K562 (cell line): ENCODE data around the gene PRDM16. TPM values are rescaled to one million over a fixed set of nuclear protein-coding genes. Genes with fewer than 3 reads are reported as not detected.

ENCODE experiments used
- ATAC-seq: fragments of 200-7000 bp; cut with Tn5 transposase; 3 replicates; pipeline ENCODE4 v1.9.1; 2020; ENCODE audit warnings: moderate library complexity
- BruUV-seq: library from RNA; stranded (reverse); fragments of 400-500 nt; replicated peaks from 2 replicates; lab custom pipeline; 2021; lab: Mats Ljungman, UMichigan
- CTCF ChIA-PET: fragments of 300-600 bp; formaldehyde crosslinking; extraction: SDS; loops from one replicate; lab custom pipeline; 2021; ENCODE audit warnings: low intra/inter-chr PET ratio; lab: Yijun Ruan, JAX
- POLR2A ChIA-PET: fragments of 300-600, 350-650 bp; sonication (Branson Sonifier 250); formaldehyde crosslinking; extraction: SDS; loops from one replicate; lab custom pipeline; 2021; ENCODE audit warnings: antibody characterized with exemption, inconsistent platforms; lab: Yijun Ruan, JAX
- DNase-seq, 4 experiments: peaks; one replicate each; pipeline versions ENCODE4 v3.0.0 to v3.0.0-alpha.2; 2011 to 2018; ENCODE audit warnings: low spot score in 3 of 4, mixed read lengths in 3 of 4; ENCODE audit errors: extremely low read depth in 1 of 4
- FAIRE-seq: peaks from 2 replicates; lab custom pipeline; 2011; peaks lifted over from hg19 to GRCh38; lab: Jason Lieb, UNC
- H2AFZ ChIP-seq: 2 replicates; pipeline ENCODE4 v1.6.0; 2011; ENCODE audit warnings: low read depth, low read length, control low read depth, inconsistent platforms
- H3K27ac ChIP-seq: fragments of 200-600 bp; 3 replicates; pipeline ENCODE4 v1.8.0; 2011; ENCODE audit warnings: low read depth, mild to moderate bottlenecking, control low read depth, inconsistent platforms, low read length, moderate library complexity, mixed read lengths; ENCODE audit errors: extremely low read depth
- H3K27me3 ChIP-seq, 2 experiments: fragments of 300-600 bp in 1 of 2; 2 replicates in 1 of 2; 3 replicates in 1 of 2; pipeline versions ENCODE4 v1.6.0 to v1.8.0; 2011; ENCODE audit warnings: inconsistent platforms in 2 of 2, low read length in 2 of 2, mild to moderate bottlenecking in 1 of 2, mixed read lengths in 1 of 2, moderate library complexity in 1 of 2; ENCODE audit not compliant: control insufficient read depth in 2 of 2, insufficient read depth in 2 of 2
- H3K36me3 ChIP-seq: fragments of 300-600 bp; 3 replicates; pipeline ENCODE4 v1.8.0; 2011; ENCODE audit warnings: mild to moderate bottlenecking, low read length, inconsistent platforms; ENCODE audit not compliant: control insufficient read depth, insufficient read depth
- H3K4me1 ChIP-seq, 2 experiments: fragments of 200-600 bp in 1 of 2; replicated peaks in 1 of 2; 2 replicates in 1 of 2; 3 replicates in 1 of 2; pipeline versions ENCODE4 v1.5.1 to v1.8.0; 2011; ENCODE audit warnings: inconsistent platforms in 2 of 2, low read length in 2 of 2, mild to moderate bottlenecking in 1 of 2, mixed read lengths in 1 of 2, moderate library complexity in 1 of 2; ENCODE audit not compliant: control insufficient read depth in 2 of 2, insufficient read depth in 2 of 2
- H3K4me2 ChIP-seq: 2 replicates; pipeline ENCODE4 v1.6.1; 2011; ENCODE audit warnings: low read length, control low read depth, inconsistent platforms, mixed read lengths; ENCODE audit not compliant: insufficient read depth
- H3K4me3 ChIP-seq: fragments of 200-600 bp; sonication (generic), shearing (Covaris generic); 2 replicates; pipeline ENCODE4 v1.5.1; 2016; ENCODE audit warnings: control low read depth, inconsistent platforms
- H3K79me2 ChIP-seq: fragments of 200-600 bp; 3 replicates; pipeline ENCODE4 v1.8.0; 2011; ENCODE audit warnings: low read length, inconsistent platforms; ENCODE audit not compliant: control insufficient read depth, insufficient read depth
- H3K9ac ChIP-seq, 2 experiments: 2 replicates each; pipeline versions ENCODE4 v1.6.0 to v1.6.1; 2011; ENCODE audit warnings: low read depth in 2 of 2, low read length in 2 of 2, control low read depth in 1 of 2, inconsistent platforms in 1 of 2, mild to moderate bottlenecking in 1 of 2, mixed read lengths in 1 of 2; ENCODE audit not compliant: insufficient read depth in 1 of 2
- H3K9me1 ChIP-seq: one replicate; pipeline ENCODE4 v1.6.0; 2011; ENCODE audit warnings: inconsistent platforms, mild to moderate bottlenecking, low read length, moderate library complexity; ENCODE audit not compliant: control insufficient read depth, insufficient read depth
- H3K9me3 ChIP-seq: replicated peaks from 2 replicates; pipeline ENCODE4 v1.5.1; 2011; ENCODE audit warnings: low read depth, low read length, inconsistent platforms; ENCODE audit not compliant: control insufficient read depth, insufficient read depth
- H4K20me1 ChIP-seq: replicated peaks from 2 replicates; pipeline ENCODE4 v1.6.1; 2011; ENCODE audit warnings: low read length, inconsistent platforms, mixed read lengths; ENCODE audit not compliant: control insufficient read depth, insufficient read depth
- BCL6 ChIP-seq: fragments of 250-450 bp; sonication (Bioruptor Pico); IDR thresholded peaks from 2 replicates; pipeline ENCODE4 v1.4.0; 2020
- DIDO1 ChIP-seq: fragments of 450-650 bp; IDR thresholded peaks from 2 replicates; pipeline ENCODE4 v1.6.1; 2016; ENCODE audit warnings: low read depth, missing biosample characterization, missing genetic modification characterization
- NBN ChIP-seq: fragments of 450-650 bp; IDR thresholded peaks from 2 replicates; pipeline ENCODE4 v1.6.1; 2016; ENCODE audit warnings: low read depth, mild to moderate bottlenecking
- NCOA6 ChIP-seq: fragments of 450-650 bp; IDR thresholded peaks from 2 replicates; pipeline ENCODE4 v1.6.1; 2017; ENCODE audit warnings: mild to moderate bottlenecking
- PURB ChIP-seq: sonication (generic); formaldehyde crosslinking; IDR thresholded peaks from 2 replicates; pipeline ENCODE4 v1.9.0; 2021; ENCODE audit warnings: low read depth, mild to moderate bottlenecking, missing genetic modification reagents
- RFX7 ChIP-seq: fragments of 250-450 bp; sonication (Bioruptor Pico); IDR thresholded peaks from 2 replicates; pipeline ENCODE4 v1.5.1; 2021; ENCODE audit warnings: mild to moderate bottlenecking
- TOE1 ChIP-seq, 2 experiments: fragments of 450-650 bp in 1 of 2; sonication (generic) in 1 of 2; formaldehyde crosslinking in 1 of 2; IDR thresholded peaks; 2 replicates each; pipeline versions ENCODE4 v1.7.1 to v1.8.0; 2016 to 2022; ENCODE audit warnings: borderline replicate concordance in 2 of 2, mild to moderate bottlenecking in 2 of 2, antibody characterized with exemption in 1 of 2, inconsistent platforms in 1 of 2, low read depth in 1 of 2, missing genetic modification reagents in 1 of 2, moderate library complexity in 1 of 2
- ZC3H11A ChIP-seq: IDR thresholded peaks from 2 replicates; pipeline ENCODE4 v1.6.1; 2012; ENCODE audit warnings: low read depth, low read length, improper control_type of control experiment
- ZZZ3 ChIP-seq: fragments of 450-650 bp; IDR thresholded peaks from 2 replicates; pipeline ENCODE4 v1.6.1; 2016; ENCODE audit warnings: antibody characterized with exemption, mild to moderate bottlenecking, moderate library complexity
- WGBS: fragments of 100-300 bp; shearing (Covaris generic); methylation state at CpG from one replicate; pipeline ENCODE4 v1.1.6; 2016; ENCODE audit warnings: low coverage, mixed read lengths; ENCODE audit not compliant: insufficient coverage; ENCODE audit errors: missing lambda C conversion rate; 5-methylcytosine and 5-hydroxymethylcytosine counted together
- in situ Hi-C: fragments of 300-500 bp; cut with MboI; formaldehyde crosslinking; loops from 4 replicates; pipeline ENCODE4 v1.15.0; 2018; ENCODE audit warnings: inconsistent platforms, mixed read lengths
- intact Hi-C: fragments of 100-400 bp; cut with micrococcal nuclease; formaldehyde crosslinking; loops from 2 replicates; pipeline ENCODE4 v1.14.2; 2022
- polyA plus RNA-seq, 8 experiments: library from polyadenylated mRNA; depleted of rRNA in 4 of 8; stranded (reverse) in 5 of 8; unstranded in 3 of 8; fragments of >200 nt; fragmentation: Nextera tagmentation in 2 of 8; fragmentation: Illumina TruSeq in 1 of 8; extraction: Ambion mirVana in 2 of 8; extraction: Trizol in 1 of 8; gene quantifications; 2 replicates each; pipeline versions ENCODE4 v1.2.1 to v1.2.3, GENCODE V29; 2011 to 2014; ENCODE audit warnings: inconsistent platforms in 1 of 8, missing spikeins in 1 of 8
- total RNA-seq, 7 experiments: library from RNA; depleted of rRNA in 6 of 7; stranded (reverse); fragments of >200 nt in 6 of 7; fragmentation: Illumina TruSeq in 2 of 7; extraction: Trizol in 2 of 7; gene quantifications; 2 replicates each; pipeline versions ENCODE4 v1.2.1 to v1.2.3, GENCODE V29; 2011 to 2021; ENCODE audit warnings: low replicate concordance in 1 of 7

Gene PRDM16
- total and polyA plus RNA-seq, 9 of the 15 experiments (the other 6 are each of a cell fraction or from before 2014, with no cell fraction given): 0.10 to 0.27 TPM; not detected in 7

DNA sequence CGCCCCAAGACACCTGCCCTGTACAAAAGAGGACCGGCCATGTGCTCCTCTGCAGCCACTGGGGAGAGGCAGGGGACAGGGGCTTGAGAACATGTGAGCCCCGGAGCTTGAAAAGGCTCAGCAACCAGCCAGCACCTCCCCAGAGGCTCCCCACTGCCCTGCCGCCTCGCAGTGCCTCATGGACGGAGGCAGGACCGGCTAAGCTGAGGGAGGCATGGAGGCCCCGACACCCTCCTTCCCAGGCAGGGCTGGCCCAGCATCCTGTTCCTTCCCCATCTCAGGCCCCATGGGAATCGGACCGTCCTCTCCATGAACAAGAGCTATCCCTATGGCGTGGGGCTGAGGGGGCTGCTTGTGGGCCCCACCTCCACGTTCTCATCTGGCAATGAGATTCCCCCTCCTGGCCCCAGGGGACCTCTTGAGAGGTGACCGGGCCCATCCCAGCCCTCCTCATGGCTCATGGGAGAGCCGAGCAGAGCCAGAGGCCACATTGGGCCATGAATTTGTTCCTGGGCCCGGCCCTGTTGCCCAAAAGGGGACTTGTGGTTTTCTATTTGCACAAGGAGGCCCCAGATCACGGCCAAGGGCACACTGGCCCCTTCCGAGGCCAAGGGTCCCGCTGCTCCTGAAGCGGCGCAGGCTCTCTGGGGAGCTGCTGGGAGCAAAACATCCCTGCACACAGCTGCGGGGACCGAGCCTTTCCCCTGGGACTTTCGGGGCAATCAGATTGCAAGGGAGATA, 320.3 kb downstream of the PRDM16 start:
- ChIA-PET POLR2A (interaction anchor here (0.7 kb wide), 2 partner anchors 141 to 212 kb away, joined by 3 read pairs; no protein-coding TSS in a partner anchor), CTCF (no interaction called here)
- Histone ChIP-seq H3K79me2 (no peaks in the 10 kb centered on the region), H3K9me3 (no peaks in the 10 kb centered on the region), H2AFZ (no peak overlapping the region), H3K27me3 (peaks cover 78 to 97% of the 10 kb centered on the region in 2 experiments), H3K9me1 (no peaks in the 10 kb centered on the region), H3K4me3 (no peak overlapping the region), H4K20me1 (peaks cover 8% of the 10 kb centered on the region), H3K4me2 (no peak overlapping the region), H3K27ac (no peak overlapping the region), H3K36me3 (no peaks in the 10 kb centered on the region), H3K4me1 (peaks cover 0 to 10% of the 10 kb centered on the region in 2 experiments; a peak in 1 of 5 replicates), H3K9ac (no peak overlapping the region)
- no peak for TF ChIP-seq RFX7 (CRISPR knock-in tag)
- no peak for TF ChIP-seq ZC3H11A
- TF ChIP-seq NCOA6: no peak
- no peak for TF ChIP-seq TOE1 (IDR thresholded peaks at IDR 0.05; ENCODE audit: borderline replicate concordance)
- no peak for TF ChIP-seq TOE1 (CRISPR knock-in tag; IDR thresholded peaks at IDR 0.05; ENCODE audit: borderline replicate concordance, low read depth)
- no peak for TF ChIP-seq ZZZ3
- TF ChIP-seq BCL6 (CRISPR knock-in tag): no peak
- TF ChIP-seq PURB (CRISPR knock-in tag): no peak
- no peak for TF ChIP-seq NBN
- TF ChIP-seq DIDO1 (tag): no peak
- no peak for ATAC-seq
- BruUV-seq: no TSS peak
- intact Hi-C loops (no loop called here), in situ Hi-C loops (no loop called here)
- no peak for DNase-seq
- FAIRE-seq: no peak
- under 1% methylated on average over 20 of the region's 23 CpGs for WGBS
